Measurements from ENCODE around the gene STK10.
A peak's percentile ranks its signal among the peaks of the same experiment; 100 is the strongest.

The STK10 gene

GRCh38 chr5:172085738-172086137 lies 102.3 kb downstream of the STK10 start:
- TF ChIP-seq CTCF (IDR thresholded peaks at IDR 0.05; ENCODE audit: low read depth, low read length): no peak
- DNase-seq (ENCODE audit: extremely low read depth, low read depth): no peak

- DNase-seq (ENCODE audit: extremely low read depth, low read depth): no peak
These were observed 105.8 kb downstream of the STK10 start for GRCh38 chr5:172082180-172082579.

GRCh38 chr5:172079876-172080275 lies 108.1 kb downstream of the STK10 start:
- no peak for DNase-seq (ENCODE audit: extremely low read depth, low read depth)
- TF ChIP-seq CTCF (IDR thresholded peaks at IDR 0.05; ENCODE audit: low read depth, low read length): no peak

More at GRCh38 chr5:172082180-172082579, 105.8 kb downstream of the STK10 start:
- TF ChIP-seq CTCF (IDR thresholded peaks at IDR 0.05; ENCODE audit: low read depth, low read length): no peak

GRCh38 chr5:172078726-172079345 lies 109.2 kb downstream of the STK10 start:
- peak; percentile 15 for DNase-seq (ENCODE audit: extremely low read depth, low read depth)
- TF ChIP-seq CTCF (IDR thresholded peaks at IDR 0.05; ENCODE audit: low read depth, low read length): no peak

- no peak for TF ChIP-seq CTCF (IDR thresholded peaks at IDR 0.05; ENCODE audit: low read depth, low read length)
- no peak for DNase-seq (ENCODE audit: extremely low read depth, low read depth)
These were observed 110.2 kb downstream of the STK10 start for GRCh38 chr5:172077664-172078425.

- no peak for TF ChIP-seq CTCF (IDR thresholded peaks at IDR 0.05; ENCODE audit: low read depth, low read length)
- DNase-seq (ENCODE audit: extremely low read depth, low read depth): no peak
These were observed 111.2 kb downstream of the STK10 start for GRCh38 chr5:172076761-172077244.

- no peak for TF ChIP-seq CTCF (IDR thresholded peaks at IDR 0.05; ENCODE audit: low read depth, low read length)
- no peak for DNase-seq (ENCODE audit: extremely low read depth, low read depth)
These were observed 112.4 kb downstream of the STK10 start for GRCh38 chr5:172075656-172076055.
